ENCODE measurements around the gene ZNF311.

DNA sequence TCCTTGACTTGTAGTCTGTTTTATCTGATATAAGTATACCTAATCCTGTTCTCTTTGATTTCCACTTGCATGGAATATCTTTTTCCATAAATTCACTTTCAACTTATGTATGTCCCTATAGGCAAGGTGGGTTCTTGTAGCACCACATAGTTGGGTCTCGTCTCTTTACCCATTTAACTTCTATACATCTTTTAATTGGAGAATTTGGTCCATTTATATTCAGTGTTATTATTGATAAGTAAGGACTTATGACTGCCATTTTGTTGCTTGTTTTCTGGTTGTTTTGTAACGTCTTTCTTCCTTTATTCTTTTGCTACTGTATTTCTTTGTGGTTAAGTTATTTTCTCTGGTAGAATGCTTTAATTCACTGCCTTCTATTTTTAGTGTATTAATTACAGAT, 14.5 kb upstream of the ZNF311 start:
- TF ChIP-seq, protein P1, sequence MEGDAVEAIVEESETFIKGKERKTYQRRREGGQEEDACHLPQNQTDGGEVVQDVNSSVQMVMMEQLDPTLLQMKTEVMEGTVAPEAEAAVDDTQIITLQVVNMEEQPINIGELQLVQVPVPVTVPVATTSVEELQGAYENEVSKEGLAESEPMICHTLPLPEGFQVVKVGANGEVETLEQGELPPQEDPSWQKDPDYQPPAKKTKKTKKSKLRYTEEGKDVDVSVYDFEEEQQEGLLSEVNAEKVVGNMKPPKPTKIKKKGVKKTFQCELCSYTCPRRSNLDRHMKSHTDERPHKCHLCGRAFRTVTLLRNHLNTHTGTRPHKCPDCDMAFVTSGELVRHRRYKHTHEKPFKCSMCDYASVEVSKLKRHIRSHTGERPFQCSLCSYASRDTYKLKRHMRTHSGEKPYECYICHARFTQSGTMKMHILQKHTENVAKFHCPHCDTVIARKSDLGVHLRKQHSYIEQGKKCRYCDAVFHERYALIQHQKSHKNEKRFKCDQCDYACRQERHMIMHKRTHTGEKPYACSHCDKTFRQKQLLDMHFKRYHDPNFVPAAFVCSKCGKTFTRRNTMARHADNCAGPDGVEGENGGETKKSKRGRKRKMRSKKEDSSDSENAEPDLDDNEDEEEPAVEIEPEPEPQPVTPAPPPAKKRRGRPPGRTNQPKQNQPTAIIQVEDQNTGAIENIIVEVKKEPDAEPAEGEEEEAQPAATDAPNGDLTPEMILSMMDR (IDR thresholded peaks at IDR 0.05; ENCODE audit: insufficient read depth, low read length) = no peak
- TF ChIP-seq, protein P2, sequence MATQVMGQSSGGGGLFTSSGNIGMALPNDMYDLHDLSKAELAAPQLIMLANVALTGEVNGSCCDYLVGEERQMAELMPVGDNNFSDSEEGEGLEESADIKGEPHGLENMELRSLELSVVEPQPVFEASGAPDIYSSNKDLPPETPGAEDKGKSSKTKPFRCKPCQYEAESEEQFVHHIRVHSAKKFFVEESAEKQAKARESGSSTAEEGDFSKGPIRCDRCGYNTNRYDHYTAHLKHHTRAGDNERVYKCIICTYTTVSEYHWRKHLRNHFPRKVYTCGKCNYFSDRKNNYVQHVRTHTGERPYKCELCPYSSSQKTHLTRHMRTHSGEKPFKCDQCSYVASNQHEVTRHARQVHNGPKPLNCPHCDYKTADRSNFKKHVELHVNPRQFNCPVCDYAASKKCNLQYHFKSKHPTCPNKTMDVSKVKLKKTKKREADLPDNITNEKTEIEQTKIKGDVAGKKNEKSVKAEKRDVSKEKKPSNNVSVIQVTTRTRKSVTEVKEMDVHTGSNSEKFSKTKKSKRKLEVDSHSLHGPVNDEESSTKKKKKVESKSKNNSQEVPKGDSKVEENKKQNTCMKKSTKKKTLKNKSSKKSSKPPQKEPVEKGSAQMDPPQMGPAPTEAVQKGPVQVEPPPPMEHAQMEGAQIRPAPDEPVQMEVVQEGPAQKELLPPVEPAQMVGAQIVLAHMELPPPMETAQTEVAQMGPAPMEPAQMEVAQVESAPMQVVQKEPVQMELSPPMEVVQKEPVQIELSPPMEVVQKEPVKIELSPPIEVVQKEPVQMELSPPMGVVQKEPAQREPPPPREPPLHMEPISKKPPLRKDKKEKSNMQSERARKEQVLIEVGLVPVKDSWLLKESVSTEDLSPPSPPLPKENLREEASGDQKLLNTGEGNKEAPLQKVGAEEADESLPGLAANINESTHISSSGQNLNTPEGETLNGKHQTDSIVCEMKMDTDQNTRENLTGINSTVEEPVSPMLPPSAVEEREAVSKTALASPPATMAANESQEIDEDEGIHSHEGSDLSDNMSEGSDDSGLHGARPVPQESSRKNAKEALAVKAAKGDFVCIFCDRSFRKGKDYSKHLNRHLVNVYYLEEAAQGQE (IDR thresholded peaks at IDR 0.05; ENCODE audit: insufficient replicate concordance, low read depth) = no peak
- TF ChIP-seq GABPA (IDR thresholded peaks at IDR 0.05; ENCODE audit: low read depth) = no peak
- TF ChIP-seq POLR2AphosphoS5 (IDR thresholded peaks at IDR 0.05; ENCODE audit: low read depth) = no peak
- TF ChIP-seq SPI1 (IDR thresholded peaks at IDR 0.05; ENCODE audit: borderline replicate concordance, low read depth) = no peak
